B cell (primary cell): ENCODE measurements around the gene PMIS2. TPM values are rescaled to one million over a fixed set of nuclear protein-coding genes. Genes with fewer than 3 reads are reported as not detected.

Experiments
- ATAC-seq: fragments of 200-7000 bp; cut with Tn5 transposase; one replicate; pipeline ENCODE4 v1.10.0; 2021; ENCODE audit warnings: low read depth, mild to moderate bottlenecking, moderate number of reproducible peaks, moderate library complexity
- CTCF ChIA-PET: fragments of 350-600 bp; sonication (Branson Sonifier 250); formaldehyde crosslinking; loops from one replicate; lab custom pipeline; 2021; ENCODE audit warnings: antibody characterized with exemption, inconsistent platforms; lab: Charles Lee
- POLR2A ChIA-PET: fragments of 350-600 bp; sonication (Branson Sonifier 250); formaldehyde crosslinking; loops from one replicate; lab custom pipeline; 2021; ENCODE audit warnings: antibody characterized with exemption; lab: Charles Lee
- DNase-seq: peaks from one replicate; pipeline ENCODE4 v3.0.0; 2013
- H2AFZ ChIP-seq: 2 replicates; pipeline ENCODE4 v1.6.1; 2012; ENCODE audit warnings: mild to moderate bottlenecking, low read depth, low read length; ENCODE audit not compliant: insufficient read depth, poor library complexity, severe bottlenecking
- H3K27ac ChIP-seq, 2 donors: 1 replicate in 1 of 2; 2 replicates in 1 of 2; pipeline ENCODE4 v1.5.1; 2012 to 2013; ENCODE audit warnings: low read length in 2 of 2, mild to moderate bottlenecking in 2 of 2, moderate library complexity in 1 of 2
- H3K27me3 ChIP-seq, 4 experiments: fragments of 200-600 bp in 1 of 4; sonication (generic) in 1 of 4; replicated peaks in 1 of 4; 1 replicate in 2 of 4; 2 replicates in 2 of 4; pipeline versions ENCODE4 v1.6.1 to v1.7.0; 2013 to 2016; ENCODE audit warnings: low read length in 3 of 4, mild to moderate bottlenecking in 2 of 4, mixed read lengths in 1 of 4, moderate library complexity in 1 of 4; ENCODE audit not compliant: insufficient read depth in 4 of 4, control insufficient read depth in 3 of 4; ENCODE audit errors: control extremely low read depth in 1 of 4
- H3K36me3 ChIP-seq, 2 experiments: replicated peaks in 1 of 2; 1 replicate in 1 of 2; 2 replicates in 1 of 2; pipeline versions ENCODE4 v1.6.1 to v1.7.1; 2013; ENCODE audit warnings: low read length in 1 of 2; ENCODE audit not compliant: insufficient read depth in 2 of 2, control insufficient read depth in 1 of 2; ENCODE audit errors: control extremely low read depth in 1 of 2, extremely low read depth in 1 of 2
- H3K4me1 ChIP-seq, 2 donors: fragments of 200-600 bp in 1 of 2; sonication (generic) in 1 of 2; 1 replicate in 1 of 2; 2 replicates in 1 of 2; pipeline versions ENCODE4 v1.5.1 to v1.6.1; 2013 to 2017; ENCODE audit warnings: low read length in 2 of 2; ENCODE audit not compliant: control insufficient read depth in 2 of 2, insufficient read depth in 2 of 2
- H3K4me2 ChIP-seq: replicated peaks from 2 replicates; pipeline ENCODE3; 2012; ENCODE audit warnings: mild to moderate bottlenecking, low read depth, low read length; ENCODE audit not compliant: poor library complexity, severe bottlenecking
- H3K4me3 ChIP-seq, 5 experiments: fragments of 200-600 bp in 1 of 5; sonication (generic) in 1 of 5; 1 replicate in 3 of 5; 2 replicates in 2 of 5; pipeline versions ENCODE4 v1.5.1 to v1.7.0; 2011 to 2016; ENCODE audit warnings: low read length in 4 of 5, mild to moderate bottlenecking in 4 of 5, low read depth in 2 of 5, control low read depth in 1 of 5, moderate library complexity in 1 of 5; ENCODE audit not compliant: insufficient read depth in 1 of 5; ENCODE audit errors: control extremely low read depth in 1 of 5, extremely low read depth in 1 of 5
- H3K79me2 ChIP-seq: fragments of 200-600 bp; sonication (generic); one replicate; pipeline ENCODE4 v1.6.0; 2016; ENCODE audit warnings: low read length; ENCODE audit not compliant: control insufficient read depth, insufficient read depth
- H3K9ac ChIP-seq: fragments of 200-600 bp; sonication (generic); 2 replicates; pipeline ENCODE4 v1.6.1; 2017; ENCODE audit warnings: mild to moderate bottlenecking, low read length, moderate library complexity
- H3K9me3 ChIP-seq, 3 donors: one replicate each; pipeline versions ENCODE4 v1.6.1 to v1.7.1; 2013; ENCODE audit warnings: low read length in 2 of 3; ENCODE audit not compliant: control insufficient read depth in 2 of 3, insufficient read depth in 1 of 3; ENCODE audit errors: control extremely low read depth in 1 of 3
- H4K20me1 ChIP-seq: 2 replicates; pipeline ENCODE4 v1.6.0; 2012; ENCODE audit warnings: mild to moderate bottlenecking, low read length; ENCODE audit not compliant: insufficient read depth, control insufficient read depth, poor library complexity, severe bottlenecking
- H3K27ac Mint-ChIP-seq: one replicate; pipeline ENCODE4 v1.8.0; 2021; ENCODE audit warnings: mixed read lengths
- H3K27me3 Mint-ChIP-seq: one replicate; pipeline ENCODE4 v1.8.0; 2021; ENCODE audit warnings: mixed read lengths
- H3K4me1 Mint-ChIP-seq: one replicate; pipeline ENCODE4 v1.8.0; 2021; ENCODE audit warnings: mixed read lengths
- H3K4me3 Mint-ChIP-seq: one replicate; pipeline ENCODE4 v1.8.0; 2021; ENCODE audit warnings: mixed read lengths
- H3K9me3 Mint-ChIP-seq: one replicate; pipeline ENCODE4 v1.8.0; 2022; ENCODE audit warnings: mixed read lengths; ENCODE audit not compliant: insufficient read depth
- CTCF ChIP-seq: fragments of 200-600 bp; IDR thresholded peaks from one replicate; pipeline ENCODE4 v1.8.0; 2022; ENCODE audit warnings: antibody characterized with exemption, mild to moderate bottlenecking
- EZH2 ChIP-seq: IDR thresholded peaks from 2 replicates; pipeline ENCODE4 v1.6.1; 2012; ENCODE audit warnings: borderline replicate concordance, low read depth, mild to moderate bottlenecking, moderate library complexity, low read length; ENCODE audit not compliant: insufficient read depth, poor library complexity, severe bottlenecking
- WGBS: methylation state at CpG from one replicate; pipeline ENCODE4 v1.1.5; 2013; ENCODE audit warnings: missing lambda C conversion rate; ENCODE audit not compliant: insufficient coverage; 5-methylcytosine and 5-hydroxymethylcytosine counted together
- intact Hi-C: fragments of 100-400 bp; cut with micrococcal nuclease; formaldehyde crosslinking; loops from one replicate; pipeline ENCODE4 v1.10.0; 2022
- polyA plus RNA-seq: library from polyadenylated mRNA; depleted of rRNA; stranded (reverse); fragments of >200 nt; gene quantifications from 2 replicates; pipeline ENCODE4 v1.2.3, GENCODE V29; 2012
- total RNA-seq, 2 donors: library from RNA; stranded (reverse); fragments of 120-200 nt in 1 of 2; gene quantifications; 1 replicate in 1 of 2; 2 replicates in 1 of 2; pipeline versions ENCODE4 v1.2.3 to v1.2.4, GENCODE V29; 2013 to 2022

Gene PMIS2
- total and polyA plus RNA-seq, 2 donors (not counting 1 experiment from before 2014, with no cell fraction given) = not detected

GRCh38 chr19:35559781-35560180 lies 26.2 kb upstream of the PMIS2 start:
- WGBS = 94% methylated on average over 23 of the region's 23 CpGs
- no peak for DNase-seq
- Mint-ChIP-seq H3K27ac (peak overlapping the region; percentile 56), H3K9me3 (no peaks in the 10 kb centered on the region), H3K27me3 (peaks cover 47% of the 10 kb centered on the region), H3K4me3 (peak overlapping the region; percentile 24), H3K4me1 (peaks cover 27% of the 10 kb centered on the region)
- no peaks in the 10 kb centered on the region for H4K20me1 ChIP-seq
- no peak for TF ChIP-seq EZH2
- no peak for TF ChIP-seq CTCF
- no peaks in the 10 kb centered on the region for H3K79me2 ChIP-seq
- intact Hi-C loops = no loop called here
- CTCF ChIA-PET = interaction anchor here (1.0 to 1.7 kb wide), 2 partner anchors 11 to 49 kb away, joined by 3 to 8 read pairs; no protein-coding TSS in a partner anchor
- H3K27me3 ChIP-seq = peaks cover 0 to 51% (median 10%) of the 10 kb centered on the region in 4 experiments
- no peak for ATAC-seq
- no peak overlapping the region for H3K4me2 ChIP-seq
- H3K36me3 ChIP-seq = no peaks in the 10 kb centered on the region
- no peak overlapping the region for H3K9ac ChIP-seq
- no peak overlapping the region for H3K27ac ChIP-seq
- H2AFZ ChIP-seq = no peak overlapping the region
- H3K9me3 ChIP-seq = peaks cover 0 to 14% (median 0%) of the 10 kb centered on the region in 3 donors
- peaks cover 23 to 24% of the 10 kb centered on the region in 2 donors for H3K4me1 ChIP-seq
- POLR2A ChIA-PET = no interaction called here
- H3K4me3 ChIP-seq = no peak overlapping the region

GRCh38 chr19:35560271-35560670 lies 25.7 kb upstream of the PMIS2 start:
- Histone ChIP-seq H3K9me3 (peaks cover 0 to 14% (median 0%) of the 10 kb centered on the region in 3 donors), H3K79me2 (no peaks in the 10 kb centered on the region), H3K9ac (no peak overlapping the region), H3K4me1 (peaks cover 23 to 24% of the 10 kb centered on the region in 2 donors), H3K4me3 (no peak overlapping the region), H2AFZ (no peak overlapping the region), H3K36me3 (no peaks in the 10 kb centered on the region), H3K4me2 (no peak overlapping the region), H3K27ac (no peak overlapping the region), H3K27me3 (peaks cover 0 to 51% (median 10%) of the 10 kb centered on the region in 4 experiments), H4K20me1 (no peaks in the 10 kb centered on the region)
- intact Hi-C loops = no loop called here
- no peak overlapping the region for H3K27ac Mint-ChIP-seq
- ATAC-seq = no peak
- WGBS = 94% methylated on average over 14 of the region's 18 CpGs
- CTCF ChIA-PET = no interaction called here
- POLR2A ChIA-PET = no interaction called here
- no peaks in the 10 kb centered on the region for H3K9me3 Mint-ChIP-seq
- DNase-seq = no peak
- peaks cover 47% of the 10 kb centered on the region for H3K27me3 Mint-ChIP-seq
- peaks cover 27% of the 10 kb centered on the region for H3K4me1 Mint-ChIP-seq
- no peak overlapping the region for H3K4me3 Mint-ChIP-seq
- TF ChIP-seq EZH2 (no peak), CTCF (no peak)
